ENCODE measurements around the gene RAD52. TPM values are rescaled to one million over a fixed set of nuclear protein-coding genes. Genes with fewer than 3 reads are reported as not detected.
A peak's percentile ranks its signal among the peaks of the same experiment; 100 is the strongest.

RAD52 gene
- total RNA-seq, 1 experiment from 2014 or later, result 15.3 TPM

DNA sequence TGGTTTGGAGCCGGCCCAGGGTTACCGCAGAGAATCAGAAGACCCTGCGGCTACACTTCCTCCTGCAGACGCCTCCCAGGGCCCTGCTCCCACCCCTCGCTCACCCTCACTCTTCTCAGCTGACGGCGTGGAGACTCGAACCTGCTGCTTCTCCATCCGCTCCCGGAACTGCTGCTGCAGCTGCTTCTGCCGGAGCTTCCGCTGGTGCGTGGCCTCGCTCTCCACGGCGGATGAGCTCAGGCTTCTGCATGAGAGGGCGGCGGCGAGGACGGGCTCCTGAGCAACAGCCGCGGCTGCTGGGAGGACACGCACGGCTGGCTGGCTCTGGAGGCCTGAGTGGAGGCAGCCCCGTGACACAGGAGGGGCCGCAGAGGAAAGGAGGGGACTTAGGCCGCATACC, 33.3 kb downstream of the RAD52 start:
- no CpG with 5 or more reads among the region's 27 CpGs for WGBS (ENCODE audit: extremely low coverage, insufficient read length, low lambda C conversion rate)
- peak; percentile 50 for DNase-seq
- H3K14ac ChIP-seq (ENCODE audit: insufficient read depth, low read length), result no peak overlapping the region; the same call in 1 of the 2 replicates
- H2BK15ac ChIP-seq (ENCODE audit: low read depth, low read length), result no peak overlapping the region
- H3K56ac ChIP-seq (ENCODE audit: insufficient read length, low read depth, low read length), result no peak overlapping the region
- H3K27me3 ChIP-seq (ENCODE audit: insufficient read depth, low read length), result no peaks in the 10 kb centered on the region
- H3K4me1 Mint-ChIP-seq, result peaks cover 6 to 16% of the 10 kb centered on the region in 2 experiments; a peak in 2 of 4 replicates
- no peaks in the 10 kb centered on the region for H3K27me3 Mint-ChIP-seq (ENCODE audit: low read depth)
- no peaks in the 10 kb centered on the region for H3K9me3 ChIP-seq (ENCODE audit: control insufficient read depth, low read depth, low read length)
- no peak overlapping the region for H3K4ac ChIP-seq (ENCODE audit: low read depth, low read length)
- no peaks in the 10 kb centered on the region for H3K23me2 ChIP-seq (ENCODE audit: insufficient read length, low read depth, low read length, poor library complexity, severe bottlenecking)
- H2BK12ac ChIP-seq (ENCODE audit: insufficient read length, low read depth, low read length), result no peak overlapping the region
- no peak overlapping the region for H2BK120ac ChIP-seq (ENCODE audit: low read depth, low read length, poor library complexity, severe bottlenecking)
- no peak overlapping the region for H3K4me3 Mint-ChIP-seq
- H3K36me3 Mint-ChIP-seq (ENCODE audit: insufficient read depth in 1 of 3, low read depth in 3 of 3), result peaks cover 48 to 78% (median 77%) of the 10 kb centered on the region in 3 experiments
- no peak overlapping the region for H2BK5ac ChIP-seq (ENCODE audit: insufficient read length, low read length)
- no peak overlapping the region for H2BK20ac ChIP-seq (ENCODE audit: low read depth, low read length, poor library complexity, severe bottlenecking)
- H3K27ac Mint-ChIP-seq, result peak overlapping the region; percentile 49 to 93 (median 80); a peak in 5 of 7 replicates
- H3K9ac ChIP-seq (ENCODE audit: extremely low read depth, insufficient read length, low read length), result no peak overlapping the region
- TF ChIP-seq, protein P1, sequence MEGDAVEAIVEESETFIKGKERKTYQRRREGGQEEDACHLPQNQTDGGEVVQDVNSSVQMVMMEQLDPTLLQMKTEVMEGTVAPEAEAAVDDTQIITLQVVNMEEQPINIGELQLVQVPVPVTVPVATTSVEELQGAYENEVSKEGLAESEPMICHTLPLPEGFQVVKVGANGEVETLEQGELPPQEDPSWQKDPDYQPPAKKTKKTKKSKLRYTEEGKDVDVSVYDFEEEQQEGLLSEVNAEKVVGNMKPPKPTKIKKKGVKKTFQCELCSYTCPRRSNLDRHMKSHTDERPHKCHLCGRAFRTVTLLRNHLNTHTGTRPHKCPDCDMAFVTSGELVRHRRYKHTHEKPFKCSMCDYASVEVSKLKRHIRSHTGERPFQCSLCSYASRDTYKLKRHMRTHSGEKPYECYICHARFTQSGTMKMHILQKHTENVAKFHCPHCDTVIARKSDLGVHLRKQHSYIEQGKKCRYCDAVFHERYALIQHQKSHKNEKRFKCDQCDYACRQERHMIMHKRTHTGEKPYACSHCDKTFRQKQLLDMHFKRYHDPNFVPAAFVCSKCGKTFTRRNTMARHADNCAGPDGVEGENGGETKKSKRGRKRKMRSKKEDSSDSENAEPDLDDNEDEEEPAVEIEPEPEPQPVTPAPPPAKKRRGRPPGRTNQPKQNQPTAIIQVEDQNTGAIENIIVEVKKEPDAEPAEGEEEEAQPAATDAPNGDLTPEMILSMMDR (conservative IDR thresholded peaks at IDR 0.05), result no peak
- H3K79me2 ChIP-seq (ENCODE audit: insufficient read depth, low read length), result no peaks in the 10 kb centered on the region
- no peak overlapping the region for H3K27ac ChIP-seq (ENCODE audit: insufficient read length, low read depth, low read length)
- no peaks in the 10 kb centered on the region for H3K79me1 ChIP-seq (ENCODE audit: insufficient read depth, low read depth, low read length, poor library complexity, severe bottlenecking)
- H3K9me3 Mint-ChIP-seq, result no peaks in the 10 kb centered on the region; a peak in 2 of 5 replicates
- no peak overlapping the region for H4K8ac ChIP-seq (replicated peaks; ENCODE audit: insufficient read length, low read depth, low read length)
- no peak overlapping the region for H2AK5ac ChIP-seq (ENCODE audit: insufficient read length, low read length)
- no peak overlapping the region for H3T11ph ChIP-seq (ENCODE audit: low read length)
- no peaks in the 10 kb centered on the region for H4K20me1 ChIP-seq (ENCODE audit: control insufficient read depth, insufficient read depth, insufficient read length)
- H3K4me1 ChIP-seq (ENCODE audit: insufficient read depth, low read length), result no peaks in the 10 kb centered on the region; the same call in 1 of the 2 replicates
- no peak overlapping the region for H3K18ac ChIP-seq (ENCODE audit: insufficient read length, low read depth, low read length)
- no peak overlapping the region for H4K91ac ChIP-seq (ENCODE audit: insufficient read length, low read depth, low read length)
- H4K5ac ChIP-seq (ENCODE audit: insufficient read length, low read depth, low read length), result no peak overlapping the region
- H2AFZ ChIP-seq (ENCODE audit: low read length), result no peak overlapping the region
- no peak overlapping the region for H3K23ac ChIP-seq (ENCODE audit: insufficient read length, low read depth, low read length)
- H3K4me2 ChIP-seq (ENCODE audit: insufficient read depth, insufficient read length, low read length), result no peak overlapping the region
